ENCODE measurements around the gene CEACAM3.

The CEACAM3 gene

DNA sequence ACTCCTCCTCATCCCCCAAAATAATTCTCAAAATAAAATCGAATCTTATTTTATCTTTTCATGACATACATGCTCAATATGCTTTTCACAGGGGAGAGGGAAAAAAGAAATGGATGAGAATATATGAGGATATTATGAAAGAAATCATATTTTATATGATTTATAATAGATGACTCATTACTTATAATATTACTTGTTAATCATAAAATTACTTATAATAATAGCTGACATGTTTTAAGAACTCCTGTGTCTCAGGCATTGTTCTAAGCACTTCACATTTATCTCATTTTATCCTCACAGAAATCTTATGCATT lies 3.0 kb upstream of the CEACAM3 start:
- H3K27ac ChIP-seq: no peak overlapping the region
- H3K27me3 ChIP-seq: no peaks in the 10 kb centered on the region
- H3K36me3 ChIP-seq: peaks cover 12% of the 10 kb centered on the region
- TF ChIP-seq, protein P1, sequence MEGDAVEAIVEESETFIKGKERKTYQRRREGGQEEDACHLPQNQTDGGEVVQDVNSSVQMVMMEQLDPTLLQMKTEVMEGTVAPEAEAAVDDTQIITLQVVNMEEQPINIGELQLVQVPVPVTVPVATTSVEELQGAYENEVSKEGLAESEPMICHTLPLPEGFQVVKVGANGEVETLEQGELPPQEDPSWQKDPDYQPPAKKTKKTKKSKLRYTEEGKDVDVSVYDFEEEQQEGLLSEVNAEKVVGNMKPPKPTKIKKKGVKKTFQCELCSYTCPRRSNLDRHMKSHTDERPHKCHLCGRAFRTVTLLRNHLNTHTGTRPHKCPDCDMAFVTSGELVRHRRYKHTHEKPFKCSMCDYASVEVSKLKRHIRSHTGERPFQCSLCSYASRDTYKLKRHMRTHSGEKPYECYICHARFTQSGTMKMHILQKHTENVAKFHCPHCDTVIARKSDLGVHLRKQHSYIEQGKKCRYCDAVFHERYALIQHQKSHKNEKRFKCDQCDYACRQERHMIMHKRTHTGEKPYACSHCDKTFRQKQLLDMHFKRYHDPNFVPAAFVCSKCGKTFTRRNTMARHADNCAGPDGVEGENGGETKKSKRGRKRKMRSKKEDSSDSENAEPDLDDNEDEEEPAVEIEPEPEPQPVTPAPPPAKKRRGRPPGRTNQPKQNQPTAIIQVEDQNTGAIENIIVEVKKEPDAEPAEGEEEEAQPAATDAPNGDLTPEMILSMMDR (IDR thresholded peaks at IDR 0.05): no peak
- no peak overlapping the region for H3K4me3 ChIP-seq (ENCODE audit: low read depth in 1 of 2, low read length in 1 of 2)
- H3K4me1 ChIP-seq (ENCODE audit: control insufficient read depth in 1 of 2, insufficient read depth in 1 of 2, low read depth in 1 of 2, low read length in 1 of 2): peaks cover 47 to 48% of the 10 kb centered on the region in 2 experiments
- no peaks in the 10 kb centered on the region for H3K9me3 ChIP-seq

DNA sequence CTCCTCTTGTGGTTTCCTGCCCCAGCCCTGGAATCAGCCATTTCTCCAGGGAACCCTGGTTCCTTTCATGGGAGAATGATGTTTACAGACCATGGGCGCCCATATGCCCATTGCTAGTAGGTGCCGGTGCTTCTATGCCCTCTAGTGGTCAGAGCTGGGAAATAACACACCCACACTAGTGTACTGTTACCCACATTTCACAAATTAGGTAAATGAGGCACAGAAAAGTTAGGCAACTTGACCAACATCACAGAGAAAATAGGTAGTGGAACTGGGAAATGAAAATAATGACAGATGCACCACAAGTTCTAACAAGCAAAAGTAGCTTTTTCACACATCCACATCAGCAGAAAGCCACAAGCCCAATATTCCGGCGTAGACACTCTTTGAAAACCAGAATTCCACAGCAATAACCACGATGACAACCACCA lies 1.3 kb upstream of the CEACAM3 start:
- peak overlapping the region; percentile 81 to 83 for H3K4me3 ChIP-seq (ENCODE audit: low read depth in 1 of 2, low read length in 1 of 2)
- TF ChIP-seq, protein P1 (IDR thresholded peaks at IDR 0.05): peak; percentile 91
- no peaks in the 10 kb centered on the region for H3K9me3 ChIP-seq
- no peaks in the 10 kb centered on the region for H3K27me3 ChIP-seq
- H3K4me1 ChIP-seq (ENCODE audit: control insufficient read depth in 1 of 2, insufficient read depth in 1 of 2, low read depth in 1 of 2, low read length in 1 of 2): peaks cover 54 to 65% of the 10 kb centered on the region in 2 experiments
- H3K27ac ChIP-seq: peak overlapping the region; percentile 100
- peaks cover 28% of the 10 kb centered on the region for H3K36me3 ChIP-seq

DNA sequence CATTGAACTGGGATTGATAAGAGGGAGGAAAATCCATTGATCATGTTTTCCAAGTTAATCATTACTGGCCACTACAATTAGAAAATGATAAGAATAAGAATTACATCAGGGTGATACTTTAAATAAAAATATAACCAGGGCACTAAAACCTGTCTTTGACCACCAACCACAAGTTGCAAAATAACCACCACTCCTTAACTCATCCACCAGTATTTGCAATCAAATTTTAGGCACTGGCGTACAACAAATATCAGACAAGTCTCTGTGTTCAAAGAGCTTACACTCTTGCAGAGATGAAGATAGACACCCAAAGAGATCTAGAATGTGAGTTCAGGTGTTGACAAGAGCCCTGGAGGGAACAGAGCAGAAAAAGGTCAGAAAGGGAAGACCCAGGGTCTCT lies 514 bp downstream of the CEACAM3 start:
- peak overlapping the region; percentile 81 to 83 for H3K4me3 ChIP-seq (ENCODE audit: low read depth in 1 of 2, low read length in 1 of 2)
- TF ChIP-seq, protein P1 (IDR thresholded peaks at IDR 0.05): no peak

GRCh38 chr19:41799444-41800000 lies 3.1 kb downstream of the CEACAM3 start:
- H3K9me3 ChIP-seq: no peaks in the 10 kb centered on the region
- no peaks in the 10 kb centered on the region for H3K27me3 ChIP-seq
- H3K4me1 ChIP-seq (ENCODE audit: control insufficient read depth in 1 of 2, insufficient read depth in 1 of 2, low read depth in 1 of 2, low read length in 1 of 2): peaks cover 78 to 100% of the 10 kb centered on the region in 2 experiments
- peak overlapping the region; percentile 81 to 83 for H3K4me3 ChIP-seq (ENCODE audit: low read depth in 1 of 2, low read length in 1 of 2)
- H3K36me3 ChIP-seq: peaks cover 53% of the 10 kb centered on the region
- TF ChIP-seq, protein P1 (IDR thresholded peaks at IDR 0.05): no peak
- peak overlapping the region; percentile 100 for H3K27ac ChIP-seq

More for the DNA sequence above, 514 bp downstream of the CEACAM3 start:
- peak overlapping the region; percentile 100 for H3K27ac ChIP-seq
- H3K36me3 ChIP-seq: peaks cover 45% of the 10 kb centered on the region
- H3K4me1 ChIP-seq (ENCODE audit: control insufficient read depth in 1 of 2, insufficient read depth in 1 of 2, low read depth in 1 of 2, low read length in 1 of 2): peaks cover 73 to 83% of the 10 kb centered on the region in 2 experiments
- no peaks in the 10 kb centered on the region for H3K27me3 ChIP-seq
- H3K9me3 ChIP-seq: no peaks in the 10 kb centered on the region

DNA sequence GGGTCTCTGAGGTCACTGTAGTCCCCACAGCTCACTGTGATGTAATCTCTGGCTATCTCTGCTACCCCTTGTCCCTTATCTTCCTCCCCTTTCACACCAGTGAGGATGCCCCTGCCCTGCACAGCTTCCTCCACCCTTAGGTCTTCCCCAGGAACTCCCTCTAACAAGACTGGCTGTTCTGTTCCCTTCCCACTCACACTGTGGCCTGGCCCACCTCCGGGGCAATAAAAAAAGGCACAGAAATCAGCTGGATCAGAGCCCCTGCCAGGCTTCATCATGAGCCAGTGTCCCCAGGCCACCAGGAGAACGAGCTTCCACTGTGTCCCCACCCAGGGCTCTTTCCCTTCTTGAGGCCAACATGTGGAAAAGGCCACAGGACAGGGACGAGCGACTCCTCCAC lies 4.6 kb downstream of the CEACAM3 start:
- no peaks in the 10 kb centered on the region for H3K27me3 ChIP-seq
- TF ChIP-seq, protein P1 (IDR thresholded peaks at IDR 0.05): no peak
- H3K4me3 ChIP-seq (ENCODE audit: low read depth in 1 of 2, low read length in 1 of 2): peak overlapping the region; percentile 81 to 83
- no peaks in the 10 kb centered on the region for H3K9me3 ChIP-seq
- H3K27ac ChIP-seq: peak overlapping the region; percentile 100
- H3K4me1 ChIP-seq (ENCODE audit: control insufficient read depth in 1 of 2, insufficient read depth in 1 of 2, low read depth in 1 of 2, low read length in 1 of 2): peaks cover 78 to 100% of the 10 kb centered on the region in 2 experiments
- peaks cover 61% of the 10 kb centered on the region for H3K36me3 ChIP-seq
